A549 (cell line): ENCODE data around the gene CIITA.

Experiments
- CTCF ChIP-seq: fragments of >200 bp; sonication (Bioruptor Twin); formaldehyde crosslinking; IDR thresholded peaks from 3 replicates; pipeline ENCODE4 v1.5.1; 2016
- REST ChIP-seq: fragments of 200-600 bp; sonication (generic); IDR thresholded peaks from 2 replicates; pipeline ENCODE4 v1.6.1; 2016; ENCODE audit warnings: antibody characterized with exemption, mild to moderate bottlenecking, moderate library complexity

- TF ChIP-seq REST, result no peak
- no peak for TF ChIP-seq CTCF
Observed at GRCh38 chr16:10946308-10946707, 69.3 kb downstream of the CIITA start.
